Measurements from ENCODE around the gene LBX2.

DNA sequence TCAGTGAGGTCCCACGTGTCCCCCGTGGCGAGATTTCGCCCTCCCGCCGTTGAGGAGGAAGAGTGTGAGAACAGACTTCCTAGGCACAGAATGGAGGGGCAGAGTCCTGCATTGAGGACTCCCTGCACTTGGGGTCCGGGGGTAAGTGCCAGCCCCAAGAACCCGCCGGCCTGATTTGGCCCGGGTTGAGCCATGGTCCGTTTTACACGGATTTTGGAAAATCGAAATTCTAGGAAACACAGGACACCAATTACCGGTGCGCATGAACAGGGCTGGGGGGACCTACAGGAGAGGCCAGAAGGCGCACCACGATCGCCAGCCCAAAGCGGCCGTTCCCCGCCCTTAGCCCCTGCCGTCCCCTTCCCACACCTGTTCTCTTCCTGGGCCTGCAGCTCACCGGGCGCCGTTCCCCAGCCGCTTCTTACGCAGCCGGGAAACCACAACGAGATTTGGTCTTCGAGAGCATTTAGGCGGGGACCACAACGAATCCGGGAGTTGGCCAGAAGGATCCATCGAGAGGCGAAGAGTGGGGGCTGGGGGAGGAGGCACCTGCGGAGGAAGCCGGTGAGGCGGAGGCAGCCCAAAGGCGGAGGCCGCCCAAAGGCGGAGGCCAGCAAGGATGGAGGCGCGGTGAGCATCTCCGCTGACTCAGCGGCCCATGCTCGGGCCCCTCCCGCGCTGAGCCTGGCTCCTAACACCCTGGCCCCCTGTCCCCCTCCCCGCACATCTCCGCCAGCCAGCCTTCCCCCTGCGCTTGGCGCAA, 14.4 kb upstream of the LBX2 start:
- TF ChIP-seq EP300 (IDR thresholded peaks at IDR 0.05), result no peak
- TF ChIP-seq, protein P1, sequence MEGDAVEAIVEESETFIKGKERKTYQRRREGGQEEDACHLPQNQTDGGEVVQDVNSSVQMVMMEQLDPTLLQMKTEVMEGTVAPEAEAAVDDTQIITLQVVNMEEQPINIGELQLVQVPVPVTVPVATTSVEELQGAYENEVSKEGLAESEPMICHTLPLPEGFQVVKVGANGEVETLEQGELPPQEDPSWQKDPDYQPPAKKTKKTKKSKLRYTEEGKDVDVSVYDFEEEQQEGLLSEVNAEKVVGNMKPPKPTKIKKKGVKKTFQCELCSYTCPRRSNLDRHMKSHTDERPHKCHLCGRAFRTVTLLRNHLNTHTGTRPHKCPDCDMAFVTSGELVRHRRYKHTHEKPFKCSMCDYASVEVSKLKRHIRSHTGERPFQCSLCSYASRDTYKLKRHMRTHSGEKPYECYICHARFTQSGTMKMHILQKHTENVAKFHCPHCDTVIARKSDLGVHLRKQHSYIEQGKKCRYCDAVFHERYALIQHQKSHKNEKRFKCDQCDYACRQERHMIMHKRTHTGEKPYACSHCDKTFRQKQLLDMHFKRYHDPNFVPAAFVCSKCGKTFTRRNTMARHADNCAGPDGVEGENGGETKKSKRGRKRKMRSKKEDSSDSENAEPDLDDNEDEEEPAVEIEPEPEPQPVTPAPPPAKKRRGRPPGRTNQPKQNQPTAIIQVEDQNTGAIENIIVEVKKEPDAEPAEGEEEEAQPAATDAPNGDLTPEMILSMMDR (IDR thresholded peaks at IDR 0.05), result no peak

All from esophagus muscularis mucosa (tissue), 3 donors.